NCI-H1105 (cell line): ENCODE results near the gene ZXDA.

ENCODE experiments used
- DNase-seq: peaks from one replicate; lab custom pipeline; 2025; lab: John Stamatoyannopoulos, UW

The ZXDA gene

DNA sequence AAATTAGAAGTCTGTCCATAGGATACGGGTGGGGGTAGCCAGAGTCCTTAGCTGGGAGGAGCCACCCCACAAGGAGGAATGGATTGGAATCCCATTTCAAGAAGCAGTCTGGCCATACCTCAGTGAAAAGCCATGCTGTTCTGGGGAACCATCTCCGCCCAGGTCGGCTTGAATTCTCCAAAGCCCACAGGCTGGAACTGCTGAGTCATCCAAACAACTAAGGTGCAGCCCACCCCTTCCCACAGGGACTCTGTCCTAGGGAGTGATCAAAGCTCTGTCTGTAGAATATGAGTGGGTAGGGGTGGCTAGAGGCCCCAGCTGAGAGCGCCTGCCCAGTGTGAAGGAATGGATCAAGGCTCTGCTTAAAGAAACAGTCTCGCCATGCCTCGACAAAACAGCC is 38.8 kb downstream of the ZXDA start:
- no peak for DNase-seq
